Measurements from ENCODE around the gene PSMD9.

DNA sequence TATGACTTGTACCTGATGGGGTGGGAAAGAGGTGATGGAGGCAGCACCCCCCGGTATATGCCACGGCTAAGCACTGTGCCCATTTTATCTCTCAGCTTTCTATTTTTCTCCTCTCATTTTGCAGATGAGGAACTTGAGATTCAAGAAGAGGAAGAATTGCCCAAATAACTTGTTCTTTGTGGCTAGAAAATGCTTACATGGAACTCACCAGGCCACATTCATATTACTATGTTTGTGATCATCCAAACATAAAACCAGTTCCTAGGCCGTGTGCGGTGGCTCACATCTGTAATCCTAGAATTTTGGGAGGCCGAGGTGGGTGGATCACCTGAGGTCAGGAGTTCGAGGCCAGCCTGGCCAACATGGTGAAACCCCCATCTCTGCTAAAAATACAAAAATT is 14.5 kb upstream of the PSMD9 start:
- TF ChIP-seq, protein P1, sequence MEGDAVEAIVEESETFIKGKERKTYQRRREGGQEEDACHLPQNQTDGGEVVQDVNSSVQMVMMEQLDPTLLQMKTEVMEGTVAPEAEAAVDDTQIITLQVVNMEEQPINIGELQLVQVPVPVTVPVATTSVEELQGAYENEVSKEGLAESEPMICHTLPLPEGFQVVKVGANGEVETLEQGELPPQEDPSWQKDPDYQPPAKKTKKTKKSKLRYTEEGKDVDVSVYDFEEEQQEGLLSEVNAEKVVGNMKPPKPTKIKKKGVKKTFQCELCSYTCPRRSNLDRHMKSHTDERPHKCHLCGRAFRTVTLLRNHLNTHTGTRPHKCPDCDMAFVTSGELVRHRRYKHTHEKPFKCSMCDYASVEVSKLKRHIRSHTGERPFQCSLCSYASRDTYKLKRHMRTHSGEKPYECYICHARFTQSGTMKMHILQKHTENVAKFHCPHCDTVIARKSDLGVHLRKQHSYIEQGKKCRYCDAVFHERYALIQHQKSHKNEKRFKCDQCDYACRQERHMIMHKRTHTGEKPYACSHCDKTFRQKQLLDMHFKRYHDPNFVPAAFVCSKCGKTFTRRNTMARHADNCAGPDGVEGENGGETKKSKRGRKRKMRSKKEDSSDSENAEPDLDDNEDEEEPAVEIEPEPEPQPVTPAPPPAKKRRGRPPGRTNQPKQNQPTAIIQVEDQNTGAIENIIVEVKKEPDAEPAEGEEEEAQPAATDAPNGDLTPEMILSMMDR (conservative IDR thresholded peaks at IDR 0.05; ENCODE audit: low read depth, low read length): no peak
- no peak for TF ChIP-seq EZH2 (IDR thresholded peaks at IDR 0.05; ENCODE audit: borderline replicate concordance, low read depth, low read length, poor library complexity, severe bottlenecking)
